ENCODE data around the gene CCDC175.

Gene CCDC175

DNA sequence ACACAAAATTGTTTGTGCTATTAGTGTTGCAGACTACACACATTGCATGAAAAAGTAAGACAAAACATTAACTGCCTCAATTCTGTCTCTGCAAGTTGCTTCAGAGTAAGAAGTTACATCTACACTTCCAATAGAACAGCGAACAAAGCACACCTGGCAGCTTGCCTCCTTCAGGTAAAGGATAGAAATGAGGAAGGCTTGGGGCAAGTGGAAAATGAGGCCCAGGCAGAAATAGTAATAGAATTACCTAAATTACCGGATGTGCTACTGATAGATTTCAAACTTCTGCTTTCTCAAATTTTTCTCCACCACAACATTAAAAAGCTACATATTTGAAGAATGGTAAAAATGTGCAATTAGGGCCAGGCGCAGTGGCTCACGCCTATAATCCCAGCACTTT lies 37.7 kb downstream of the CCDC175 start:
- no peak for DNase-seq

DNA sequence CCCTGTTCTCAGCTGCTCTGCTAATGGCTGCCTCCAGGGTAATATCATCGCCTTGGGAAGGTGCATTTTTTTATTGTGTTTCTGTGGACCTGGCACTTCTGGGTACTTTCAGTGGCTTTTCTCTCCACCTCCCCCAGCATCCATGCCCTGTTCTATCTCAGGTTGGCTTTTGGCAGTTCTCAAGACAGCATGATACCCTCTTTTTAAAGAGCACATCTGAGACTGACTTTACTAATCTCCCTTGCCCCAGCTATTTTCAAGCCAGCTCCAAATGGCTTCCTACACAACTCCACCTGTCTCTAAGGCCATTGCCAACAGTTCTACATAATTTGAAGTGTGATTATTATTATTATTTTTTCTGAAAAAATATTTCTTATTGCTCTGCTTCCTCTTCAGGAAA lies 39.1 kb downstream of the CCDC175 start:
- DNase-seq = no peak

DNA sequence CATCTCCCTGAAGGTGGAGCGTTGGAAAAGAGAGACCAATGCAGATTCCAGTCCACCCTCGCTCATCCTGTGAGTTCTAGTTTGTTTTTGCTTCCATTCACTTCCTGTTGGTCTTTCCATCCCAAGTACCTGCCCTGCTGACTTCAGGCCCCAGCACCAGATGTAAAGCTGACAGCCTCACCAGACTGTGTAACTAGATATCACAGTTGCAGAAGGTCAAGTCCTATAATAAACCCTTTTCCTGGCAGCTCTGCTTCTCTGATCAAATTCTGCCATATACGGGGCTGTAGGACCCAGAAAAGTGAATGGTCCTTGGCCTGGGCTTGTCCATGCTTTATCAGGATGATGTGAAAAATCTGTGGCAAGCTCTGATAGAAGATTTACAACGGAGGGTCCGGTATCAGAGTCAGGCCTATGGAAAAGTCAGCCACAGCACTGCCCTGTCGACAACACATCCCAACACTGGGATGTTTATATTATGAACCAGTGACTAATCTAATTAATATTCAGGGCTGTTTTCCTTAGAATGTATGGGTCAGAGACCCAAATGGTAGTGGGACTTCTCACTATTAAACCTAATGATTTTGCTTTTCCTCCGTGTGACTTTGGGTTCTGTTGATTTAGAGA lies 42.1 kb downstream of the CCDC175 start:
- peak; percentile 63 for DNase-seq

DNA sequence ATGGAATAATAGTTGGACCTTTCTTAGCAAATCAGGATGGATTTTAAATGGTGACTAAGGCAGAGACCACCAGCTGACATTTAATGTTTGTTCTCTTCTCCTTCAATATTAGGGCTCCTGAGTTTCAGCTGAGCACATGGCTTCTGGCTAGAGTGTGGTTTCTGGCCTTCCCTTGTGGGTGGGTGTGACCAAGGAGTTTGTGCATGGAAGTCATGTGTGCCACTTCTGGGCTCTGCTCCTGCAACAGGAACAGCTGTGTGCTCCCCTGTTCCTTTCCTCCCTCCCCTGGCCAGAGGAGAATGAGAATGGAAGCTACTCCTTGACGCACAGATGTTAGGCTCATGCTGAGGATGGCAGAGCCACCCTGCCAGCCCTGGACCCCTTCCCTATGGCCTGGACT lies 44.2 kb downstream of the CCDC175 start:
- no peak for DNase-seq

DNA sequence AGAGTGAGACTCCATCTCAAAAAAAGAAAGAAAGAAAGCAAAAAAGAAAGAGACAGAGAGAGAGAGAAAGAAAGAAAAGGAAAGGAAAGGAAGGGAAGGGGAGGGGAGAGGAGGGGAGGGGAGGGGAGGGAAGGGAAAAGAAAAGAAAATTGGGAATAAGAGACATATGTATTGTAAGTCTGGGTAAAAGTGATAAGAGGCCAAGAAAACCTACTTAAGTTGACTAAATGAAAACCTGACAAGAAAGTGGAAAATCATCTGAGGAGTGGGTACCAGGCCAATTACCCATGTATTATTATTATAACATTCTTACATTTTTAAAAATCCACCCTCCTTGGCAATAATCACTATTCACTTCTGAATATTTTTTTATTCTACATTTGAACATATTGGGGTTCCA lies 46.3 kb downstream of the CCDC175 start:
- DNase-seq = no peak

DNA sequence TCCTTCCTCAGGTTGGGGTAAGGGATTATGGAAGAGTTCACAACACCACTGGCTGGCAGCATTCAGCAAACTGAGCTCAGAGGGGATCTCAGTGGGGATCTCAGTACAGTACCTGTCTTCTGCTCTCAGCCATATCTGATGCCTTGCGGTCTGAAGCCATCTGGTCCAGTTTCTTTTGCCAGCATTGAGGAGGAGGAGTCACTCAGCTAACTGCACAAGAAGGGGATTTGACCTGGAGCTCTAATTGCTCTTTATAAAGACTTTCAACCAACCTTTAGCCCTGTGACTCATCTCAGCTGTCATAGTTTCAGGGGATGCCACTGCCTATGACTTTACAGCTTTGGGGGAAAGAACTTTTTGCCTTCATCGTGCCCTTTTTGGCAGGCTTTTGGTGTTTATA lies 47.4 kb downstream of the CCDC175 start:
- DNase-seq = no peak

DNA sequence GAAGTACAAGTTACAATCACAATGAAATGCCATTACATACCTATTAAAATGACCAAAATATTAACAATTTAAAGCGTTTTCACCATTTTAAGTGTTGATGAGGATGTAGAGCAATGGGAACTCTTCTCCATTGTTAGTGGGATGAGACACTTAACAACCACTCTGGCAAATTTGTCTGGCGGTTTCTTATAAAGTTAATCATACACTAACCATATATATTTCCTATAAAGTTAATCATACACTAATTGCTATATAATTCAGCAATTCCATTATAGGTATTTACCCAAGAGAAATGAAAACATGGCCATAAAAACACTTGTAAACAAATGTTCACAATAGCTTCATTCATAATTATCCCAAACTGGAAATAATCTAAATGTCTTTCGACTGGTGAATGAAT lies 56.4 kb downstream of the CCDC175 start:
- DNase-seq = no peak

DNA sequence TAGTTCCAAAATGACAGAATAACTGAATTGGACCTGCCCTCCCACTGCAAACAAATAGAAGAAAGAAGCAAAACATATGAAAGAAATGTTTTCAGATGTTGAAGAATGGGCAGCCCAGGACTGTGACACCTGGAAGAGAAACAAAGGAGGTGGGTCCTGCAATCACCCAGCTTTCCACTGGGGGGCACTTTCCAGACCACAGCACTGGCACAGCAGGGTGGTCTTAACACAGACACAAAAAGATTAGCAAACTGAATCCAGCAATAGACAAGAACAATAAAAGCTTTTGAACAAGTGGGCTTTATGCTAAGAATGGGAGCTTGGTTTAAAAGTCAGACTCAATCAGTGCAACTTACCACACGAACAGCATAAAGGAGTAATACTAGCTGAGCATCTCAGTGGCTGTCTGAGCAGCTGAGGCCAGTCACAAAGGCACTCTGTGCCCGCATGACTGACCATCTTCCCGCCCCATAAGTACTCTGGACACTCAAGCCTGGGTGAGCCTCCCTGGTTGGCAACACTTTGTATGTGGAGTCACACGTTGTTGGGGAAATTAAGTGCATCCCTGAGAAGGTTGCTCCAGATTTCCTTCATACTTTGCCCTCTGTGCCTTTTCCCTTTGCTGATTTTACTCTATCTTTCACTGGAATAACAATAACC lies 64.6 kb downstream of the CCDC175 start:
- DNase-seq = peak; percentile 42

DNA sequence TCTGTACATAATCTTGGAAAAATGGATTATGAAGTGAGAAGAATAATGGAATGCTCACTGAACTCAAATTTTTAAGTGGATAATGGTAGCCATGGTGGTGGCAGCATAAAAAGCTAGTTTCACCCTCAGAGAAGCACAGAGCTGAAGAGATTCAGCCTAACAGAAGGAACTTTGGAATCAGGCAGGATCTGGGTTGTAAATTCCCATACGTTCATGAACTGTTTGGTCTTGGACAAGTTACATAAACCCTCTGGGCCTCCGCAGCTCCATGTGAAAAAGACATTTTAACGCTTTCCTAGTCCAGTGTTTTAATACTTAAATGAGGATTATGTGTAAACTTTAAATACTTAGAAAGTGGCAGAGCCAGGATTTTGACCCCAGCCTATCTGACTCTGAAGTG lies 65.6 kb downstream of the CCDC175 start:
- no peak for DNase-seq

DNA sequence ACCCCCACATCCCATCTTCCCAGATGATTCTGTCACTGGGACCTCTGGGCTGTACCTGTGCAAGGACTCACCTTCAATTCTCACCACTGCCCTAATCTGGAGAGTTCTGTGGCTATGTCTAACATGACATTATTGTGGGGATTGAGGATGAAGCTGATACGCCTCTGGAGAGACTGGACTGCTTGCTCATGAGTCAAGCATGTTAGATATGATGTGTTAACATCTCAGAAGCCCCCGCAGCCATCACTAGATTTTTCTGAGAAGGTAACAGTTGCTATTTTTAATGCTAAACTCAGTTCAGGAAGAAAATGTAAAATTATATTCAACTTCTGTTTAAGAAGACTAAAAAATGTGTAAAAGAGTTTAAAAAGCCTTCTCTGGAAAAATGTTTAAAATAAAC lies 66.6 kb downstream of the CCDC175 start:
- DNase-seq = no peak

DNA sequence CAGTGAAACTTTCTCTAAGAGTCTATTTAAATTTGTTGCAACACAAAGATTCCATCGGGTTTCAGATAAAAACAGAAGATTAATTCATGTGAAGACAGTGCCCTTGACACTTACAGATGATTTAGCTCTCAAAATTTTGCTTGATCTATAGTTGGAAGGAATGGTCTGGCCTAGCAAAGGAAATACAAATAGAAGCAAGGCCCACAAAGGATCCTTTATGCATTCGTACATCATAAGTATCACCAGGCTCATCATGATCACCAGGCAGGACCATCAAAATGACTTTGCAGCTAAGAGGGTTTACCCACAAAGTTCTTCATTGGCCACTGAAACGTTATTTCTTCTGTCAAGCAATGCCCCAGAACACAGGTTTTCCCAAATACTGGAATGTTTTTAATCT lies 67.5 kb downstream of the CCDC175 start:
- no peak for DNase-seq

DNA sequence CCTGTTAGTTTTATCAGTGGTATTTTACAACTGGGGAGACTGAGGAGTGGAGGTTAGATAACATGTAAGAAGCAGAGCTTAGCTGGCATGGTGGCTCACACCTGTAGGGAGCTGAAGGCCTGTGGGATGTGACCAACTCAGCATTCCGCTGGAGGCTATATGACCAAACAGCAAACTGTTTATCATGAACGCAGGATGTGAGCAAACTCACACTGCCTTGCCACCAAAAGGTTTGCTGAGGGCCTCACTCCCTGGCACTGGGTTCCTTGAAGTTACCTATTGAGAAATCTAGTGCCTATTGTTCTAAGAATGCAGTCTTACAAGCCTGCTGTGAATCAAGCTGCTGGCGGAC lies 68.9 kb downstream of the CCDC175 start:
- no peak for DNase-seq

DNA sequence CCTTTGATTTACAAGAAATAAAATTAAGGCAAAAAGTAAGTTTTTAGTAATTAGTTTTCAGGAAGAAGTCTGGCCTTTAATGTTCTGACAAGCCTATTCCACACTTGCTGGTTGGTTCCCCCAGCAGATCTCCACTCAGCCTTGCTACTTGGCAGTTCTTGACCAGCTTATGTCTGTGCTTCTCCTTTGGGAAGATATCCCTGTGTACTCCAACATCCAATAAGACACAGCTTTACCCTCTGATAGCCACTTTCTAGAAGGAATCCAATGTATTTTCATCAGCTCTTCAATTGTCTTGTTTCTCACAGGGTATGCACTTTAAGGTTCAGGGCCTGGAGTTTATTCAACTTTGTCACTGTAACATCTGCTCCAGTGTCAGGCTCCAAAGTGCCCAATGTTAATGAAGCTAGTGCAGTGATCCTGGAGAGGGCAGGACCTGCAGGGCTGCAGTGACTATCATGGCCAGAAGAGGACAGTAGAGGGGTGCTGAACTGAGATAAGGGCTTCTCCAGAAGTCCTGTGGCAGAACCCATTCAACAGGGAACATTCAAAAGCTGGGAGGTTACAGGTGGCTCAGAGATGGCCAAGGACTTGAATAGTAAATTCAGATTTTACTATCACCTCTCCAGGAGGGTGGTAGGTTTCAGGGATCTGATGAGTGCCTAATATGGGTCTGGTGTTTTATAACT lies 69.4 kb downstream of the CCDC175 start:
- peak; percentile 71 for DNase-seq

DNA sequence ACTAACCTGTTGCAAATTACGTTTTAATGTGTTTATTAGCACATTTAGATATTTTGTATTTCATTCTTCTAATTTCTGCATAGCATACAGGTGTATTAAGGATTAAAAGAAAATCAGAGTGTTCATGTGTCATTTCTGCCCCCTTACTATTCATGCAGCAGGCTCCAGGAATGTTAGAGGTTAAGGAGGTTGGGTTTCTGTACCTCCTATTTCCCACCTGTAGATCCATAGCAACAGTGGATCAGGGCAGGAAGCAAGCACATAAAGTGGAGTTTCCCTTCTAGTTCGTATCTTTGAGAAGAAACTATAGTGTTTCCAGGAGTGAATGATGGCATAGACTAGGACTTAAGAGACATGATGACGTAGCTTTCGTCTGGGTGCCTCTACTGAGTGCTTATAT lies 73.4 kb downstream of the CCDC175 start:
- DNase-seq = no peak

DNA sequence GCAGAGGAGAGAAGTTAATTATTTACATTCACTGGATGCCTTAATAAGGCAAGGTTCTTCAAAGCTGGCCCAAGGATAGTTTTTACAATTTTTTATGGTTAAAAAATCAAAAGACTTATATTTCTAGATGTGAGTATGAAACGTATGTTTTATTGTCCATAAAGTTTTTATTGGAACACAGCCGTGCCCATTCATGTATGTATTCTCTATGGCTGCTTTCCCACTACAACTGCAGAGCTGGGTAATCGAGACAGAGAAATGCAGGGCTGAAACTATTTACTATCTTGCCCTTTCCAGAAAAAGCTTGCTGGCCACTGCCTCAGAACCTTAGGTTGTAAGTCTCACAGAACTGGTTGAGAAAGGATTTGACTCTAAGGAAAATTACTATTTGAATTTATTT lies 75.9 kb downstream of the CCDC175 start:
- DNase-seq = no peak

DNA sequence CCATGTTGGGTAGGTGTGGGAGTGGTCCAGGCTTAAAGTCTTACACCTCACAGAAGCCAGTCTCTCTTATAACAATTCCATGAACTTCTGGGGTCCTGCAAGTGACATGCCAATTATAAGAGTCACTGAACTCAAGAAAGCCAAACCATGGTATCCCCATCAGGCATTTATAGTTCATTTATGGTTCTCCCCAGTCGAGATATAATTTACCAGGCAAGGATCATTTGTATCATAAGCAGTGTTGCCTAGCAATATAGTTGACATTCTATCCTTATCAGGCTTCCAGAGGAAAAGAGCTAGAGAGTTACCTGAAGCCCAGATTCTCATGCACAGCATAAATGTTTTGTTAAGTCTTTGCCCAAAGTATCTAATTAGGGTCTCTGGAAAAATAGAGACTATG lies 84.2 kb downstream of the CCDC175 start:
- DNase-seq = no peak

DNA sequence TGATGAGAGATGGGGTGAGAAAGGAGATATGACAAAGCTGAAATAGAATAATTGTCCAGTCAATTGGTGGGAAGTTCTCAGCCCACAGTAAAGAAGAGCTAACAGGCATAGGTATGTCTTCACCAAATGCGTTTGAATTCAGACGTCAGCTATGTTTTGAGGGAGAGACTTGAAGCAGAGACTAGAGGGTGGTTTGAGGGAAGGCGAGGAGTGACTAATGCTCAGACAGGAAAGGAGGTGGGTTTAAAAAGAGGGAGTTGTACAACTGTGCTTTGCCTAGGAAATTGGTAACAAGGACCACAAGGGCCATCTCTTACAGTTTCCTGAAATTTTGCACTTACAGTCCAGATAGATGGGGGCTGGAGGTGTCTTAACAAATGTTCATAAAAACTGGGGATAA lies 85.9 kb downstream of the CCDC175 start:
- DNase-seq = no peak

DNA sequence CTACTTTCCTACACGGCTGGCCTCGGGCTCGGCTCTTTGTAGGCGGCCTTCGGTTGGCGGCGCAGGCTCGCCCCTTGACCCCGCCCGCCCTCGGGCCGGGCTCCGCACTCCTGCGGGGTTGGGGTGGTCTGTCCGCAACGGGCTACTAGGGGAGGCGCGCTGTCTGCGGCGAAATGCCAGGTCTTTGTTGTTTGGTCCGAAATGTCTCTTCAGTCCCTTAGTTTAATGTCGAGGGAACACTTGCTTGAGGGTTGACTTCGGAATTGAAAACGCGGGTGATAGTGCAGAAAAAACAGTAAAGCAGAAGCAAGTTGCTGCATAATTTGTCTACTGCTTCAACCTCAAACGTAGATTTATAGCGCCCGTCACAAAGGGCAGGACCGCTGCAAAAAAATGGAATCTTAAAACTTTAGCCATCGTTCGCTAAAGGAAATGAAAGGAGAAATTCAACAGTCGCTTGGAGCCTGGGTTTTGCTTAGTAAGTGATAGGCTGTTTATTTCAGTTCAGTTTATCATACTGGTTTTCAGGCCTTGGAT lies 91.9 kb downstream of the CCDC175 start:
- no peak for DNase-seq

DNA sequence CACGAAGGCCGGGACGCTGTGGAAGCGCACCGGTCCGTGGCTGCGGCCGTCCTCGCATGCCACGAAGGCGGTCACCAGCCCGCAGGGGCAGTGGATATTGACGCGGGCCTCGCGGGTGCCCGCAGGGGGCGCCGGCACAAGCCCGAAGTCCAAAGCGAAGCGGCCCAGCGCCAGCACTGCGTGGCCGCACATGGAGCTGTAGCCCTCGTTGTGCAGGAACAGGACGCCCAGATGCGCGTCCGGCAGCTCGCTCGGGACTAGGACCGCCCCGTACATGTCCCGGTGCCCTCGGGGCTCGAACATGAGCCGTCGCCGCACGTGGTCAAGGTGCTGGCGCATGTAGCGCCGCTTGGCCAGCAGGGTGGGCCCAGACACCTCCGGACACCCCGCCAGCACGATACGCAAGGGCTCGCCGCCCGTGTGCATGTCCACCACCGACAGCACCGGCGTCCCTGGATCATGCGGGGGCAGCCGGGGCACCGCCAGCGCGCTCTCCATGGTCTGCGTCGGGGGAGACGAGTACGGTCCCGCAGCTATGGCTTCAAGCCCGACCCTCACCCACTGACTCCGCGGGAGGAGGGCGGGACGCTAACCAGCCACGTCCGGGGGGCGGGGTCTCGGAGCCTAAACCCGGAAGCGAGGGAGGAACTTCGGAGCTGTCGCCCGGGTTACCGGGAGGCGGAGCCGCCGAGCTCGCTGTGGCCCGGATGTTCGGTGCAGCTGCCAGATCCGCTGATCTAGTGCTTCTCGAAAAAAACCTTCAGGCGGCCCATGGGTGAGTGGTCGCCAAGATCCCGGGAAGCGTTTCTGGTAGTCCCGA lies 92.6 kb downstream of the CCDC175 start, which contains the start of the genes JKAMP and L3HYPDH:
TSS of gene JKAMP (plus strand) at position 699 of the 820 bp plus-strand sequence. CDS start at position 772, 73 bp downstream.
TSS of gene L3HYPDH (minus strand) at position 590 of the 820 bp plus-strand sequence. CDS start at position 498, 92 bp downstream.
- peak; percentile 78 for DNase-seq

DNA sequence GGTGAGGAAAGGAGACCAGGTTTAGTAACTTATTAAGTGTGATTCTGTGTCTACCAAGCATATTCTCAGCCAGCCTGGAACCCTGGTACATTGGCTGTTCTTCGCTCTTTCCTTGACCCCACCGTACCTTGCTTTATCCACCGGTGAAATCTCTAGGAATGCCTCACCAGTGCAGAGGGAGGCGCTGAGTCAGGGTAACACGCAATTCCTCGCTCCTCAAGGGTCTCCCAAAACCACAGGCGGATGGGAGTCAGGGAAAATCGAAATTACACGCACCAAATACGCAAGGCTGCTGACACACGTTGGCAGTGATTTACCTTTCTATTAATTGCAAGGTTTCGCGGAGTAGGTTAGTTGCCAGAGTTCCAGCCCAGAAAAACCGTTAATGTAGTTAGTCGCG lies 93.2 kb downstream of the CCDC175 start:
- DNase-seq = peak; percentile 44

DNA sequence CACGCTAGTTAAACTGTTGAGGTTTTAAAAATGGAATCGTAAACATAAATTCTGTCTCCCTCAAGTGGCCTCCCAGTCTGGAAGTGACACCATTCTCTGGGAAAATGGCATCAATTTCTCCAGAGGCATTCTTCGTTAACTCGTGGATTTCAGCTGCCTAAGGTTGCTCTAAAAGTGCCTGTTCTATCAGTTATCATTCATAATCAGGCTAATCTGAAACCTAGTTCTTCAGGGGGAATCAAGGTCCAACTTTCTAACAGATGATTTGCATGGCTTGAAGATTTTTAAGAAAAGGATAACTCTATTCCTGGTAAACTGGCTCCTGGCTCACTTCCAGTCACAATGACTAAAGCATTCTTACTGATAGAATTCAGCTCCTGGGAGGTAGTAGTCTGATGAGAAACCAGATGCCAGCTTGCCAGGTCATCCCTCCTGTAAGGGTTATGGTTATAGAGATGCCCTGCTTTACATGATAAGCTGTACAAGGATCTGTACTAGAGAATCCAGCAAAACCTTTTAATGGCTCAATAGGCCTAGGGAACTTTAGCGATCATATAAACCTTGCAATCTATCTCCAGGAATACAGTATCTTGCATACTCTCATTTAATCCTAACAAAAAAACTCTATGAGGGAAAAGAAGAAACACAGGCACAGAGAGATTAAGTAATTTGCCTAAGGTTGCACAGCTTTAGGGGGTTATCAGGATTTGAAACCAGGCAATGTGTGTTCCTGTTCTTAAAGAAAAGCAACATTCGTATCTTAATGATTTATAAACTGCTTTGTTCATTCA lies 93.9 kb downstream of the CCDC175 start:
- no peak for DNase-seq

DNA sequence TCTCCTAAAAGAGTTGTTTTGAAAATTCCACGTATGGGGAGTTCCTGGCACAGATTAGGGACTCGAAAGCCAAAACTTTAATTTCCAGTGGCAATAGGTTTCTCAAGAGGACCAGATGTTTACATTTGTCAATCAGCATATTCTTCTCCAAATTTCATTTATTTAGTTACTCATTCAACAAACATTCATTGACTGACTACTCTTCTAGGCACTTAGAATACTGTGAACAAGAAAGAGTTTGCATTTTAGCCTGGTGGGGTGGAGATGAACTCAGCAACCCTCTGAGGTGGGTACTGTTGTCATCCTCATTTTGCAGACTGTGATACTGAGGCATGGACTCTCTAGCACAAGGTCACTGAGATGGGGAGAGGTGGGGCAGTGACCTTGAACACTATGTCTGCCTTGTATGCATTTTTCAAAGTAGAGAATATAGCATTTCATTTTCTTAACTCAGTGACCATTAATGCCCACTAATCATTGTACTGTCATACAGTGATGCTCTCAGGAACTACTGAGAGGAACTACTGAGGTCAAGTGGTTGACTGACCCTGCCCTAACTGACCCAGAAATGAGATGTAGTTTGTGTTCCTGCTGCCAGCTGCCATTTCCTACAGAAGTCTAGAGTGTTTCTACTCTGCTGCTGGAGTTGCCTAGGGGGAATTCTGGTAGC lies 94.6 kb downstream of the CCDC175 start:
- no peak for DNase-seq
